CD8-positive, alpha-beta memory T cell (primary cell): ENCODE measurements around the gene ATXN7L3B. TPM values are rescaled to one million over a fixed set of nuclear protein-coding genes. Genes with fewer than 3 reads are reported as not detected.

ENCODE experiments used
- CTCF ChIA-PET: fragments of 350-600 bp; sonication (Branson Sonifier 250); formaldehyde crosslinking; loops from one replicate; lab custom pipeline; 2021; ENCODE audit warnings: antibody characterized with exemption; lab: Charles Lee
- POLR2A ChIA-PET: fragments of 350-600 bp; sonication (Branson Sonifier 250); formaldehyde crosslinking; loops from one replicate; lab custom pipeline; 2021; ENCODE audit warnings: antibody characterized with exemption; lab: Charles Lee
- DNase-seq, 5 donors: peaks; one replicate each; pipeline versions ENCODE4 v3.0.0 to v3.0.0-alpha.2; 2020 to 2022; ENCODE audit warnings: mixed read lengths in 1 of 5
- H3K27ac ChIP-seq: one replicate; pipeline ENCODE4 v1.7.0; 2013; ENCODE audit warnings: low read depth, mild to moderate bottlenecking, low read length, moderate library complexity
- H3K27me3 ChIP-seq: 2 replicates; pipeline ENCODE4 v1.7.0; 2013; ENCODE audit warnings: low read length, mild to moderate bottlenecking; ENCODE audit not compliant: insufficient read depth, poor library complexity, severe bottlenecking
- H3K36me3 ChIP-seq: 2 replicates; pipeline ENCODE4 v1.7.0; 2013; ENCODE audit warnings: mild to moderate bottlenecking, low read length, moderate library complexity; ENCODE audit not compliant: insufficient read depth
- H3K4me1 ChIP-seq: 2 replicates; pipeline ENCODE4 v1.7.0; 2013; ENCODE audit warnings: mild to moderate bottlenecking, low read length, moderate library complexity; ENCODE audit not compliant: insufficient read depth
- H3K4me3 ChIP-seq: 2 replicates; pipeline ENCODE4 v1.7.0; 2013; ENCODE audit warnings: mild to moderate bottlenecking, low read length
- H3K9me3 ChIP-seq: 2 replicates; pipeline ENCODE4 v1.7.0; 2013; ENCODE audit warnings: mild to moderate bottlenecking, low read length
- H3K27ac Mint-ChIP-seq, 8 donors: one replicate each; pipeline ENCODE4 v1.8.0; 2020 to 2021; ENCODE audit warnings: mixed read lengths in 8 of 8, mild to moderate bottlenecking in 6 of 8, inconsistent platforms in 3 of 8, moderate library complexity in 3 of 8
- H3K27me3 Mint-ChIP-seq, 2 donors: one replicate each; pipeline ENCODE4 v1.8.0; 2020 to 2021; ENCODE audit warnings: mixed read lengths in 2 of 2, mild to moderate bottlenecking in 1 of 2, moderate library complexity in 1 of 2
- H3K36me3 Mint-ChIP-seq, 3 donors: one replicate each; pipeline ENCODE4 v1.8.0; 2020 to 2021; ENCODE audit warnings: mixed read lengths in 3 of 3, inconsistent platforms in 1 of 3, mild to moderate bottlenecking in 1 of 3
- H3K4me1 Mint-ChIP-seq, 3 donors: one replicate each; pipeline ENCODE4 v1.8.0; 2020 to 2021; ENCODE audit warnings: mixed read lengths in 3 of 3, inconsistent platforms in 1 of 3, mild to moderate bottlenecking in 1 of 3
- H3K4me3 Mint-ChIP-seq, 7 donors: one replicate each; pipeline ENCODE4 v1.8.0; 2020 to 2021; ENCODE audit warnings: mixed read lengths in 7 of 7, mild to moderate bottlenecking in 6 of 7, moderate library complexity in 4 of 7, inconsistent platforms in 2 of 7
- H3K9me3 Mint-ChIP-seq, 5 donors: one replicate each; pipeline ENCODE4 v1.8.0; 2020 to 2022; ENCODE audit warnings: mixed read lengths in 5 of 5, mild to moderate bottlenecking in 3 of 5, moderate library complexity in 2 of 5, inconsistent platforms in 1 of 5
- polyA plus RNA-seq: library from polyadenylated mRNA; unstranded; fragments of 300-500 nt; fragmentation: Illumina TruSeq; gene quantifications from one replicate; pipeline ENCODE4 v1.2.3, GENCODE V29; 2021
- total RNA-seq, 2 experiments: library from RNA; stranded (reverse); gene quantifications; one replicate each; pipeline ENCODE4 v1.2.3, GENCODE V29; 2021

ATXN7L3B gene
- total and polyA plus RNA-seq, 3 experiments from 2014 or later, result 21.9 to 22.7 (median 22.5) TPM

DNA sequence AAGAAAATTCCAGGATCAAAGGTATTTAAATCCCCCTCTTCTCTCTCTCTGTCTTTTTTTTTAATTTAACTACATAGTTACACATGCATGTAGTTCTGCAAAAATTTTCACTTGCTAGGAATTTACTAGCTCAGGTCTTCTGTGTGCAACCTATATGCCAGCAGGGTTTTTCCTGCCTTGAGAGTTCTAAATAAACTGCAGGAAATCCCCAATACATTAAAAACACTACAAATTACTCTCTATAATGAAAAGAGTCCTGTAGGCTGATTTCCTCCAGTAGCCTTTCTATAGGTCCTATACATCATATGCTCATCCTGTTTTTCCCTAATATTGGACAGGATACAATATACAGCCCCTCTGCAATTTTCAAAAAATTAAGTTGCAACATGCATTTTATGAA is 27.7 kb upstream of the ATXN7L3B start:
- Histone ChIP-seq H3K36me3 (no peaks in the 10 kb centered on the region), H3K27me3 (no peaks in the 10 kb centered on the region), H3K9me3 (no peaks in the 10 kb centered on the region), H3K27ac (no peak overlapping the region), H3K4me1 (no peaks in the 10 kb centered on the region), H3K4me3 (no peak overlapping the region)
- Mint-ChIP-seq H3K9me3 (peaks cover 0 to 6% (median 2%) of the 10 kb centered on the region in 5 donors), H3K4me1 (no peaks in the 10 kb centered on the region), H3K36me3 (no peaks in the 10 kb centered on the region), H3K27ac (no peak overlapping the region), H3K27me3 (peaks cover 2 to 32% of the 10 kb centered on the region in 2 donors), H3K4me3 (peak overlapping the region in 1 of 7 donors; percentile 36)
- POLR2A ChIA-PET, result no interaction called here
- no peak for DNase-seq
- CTCF ChIA-PET, result no interaction called here

DNA sequence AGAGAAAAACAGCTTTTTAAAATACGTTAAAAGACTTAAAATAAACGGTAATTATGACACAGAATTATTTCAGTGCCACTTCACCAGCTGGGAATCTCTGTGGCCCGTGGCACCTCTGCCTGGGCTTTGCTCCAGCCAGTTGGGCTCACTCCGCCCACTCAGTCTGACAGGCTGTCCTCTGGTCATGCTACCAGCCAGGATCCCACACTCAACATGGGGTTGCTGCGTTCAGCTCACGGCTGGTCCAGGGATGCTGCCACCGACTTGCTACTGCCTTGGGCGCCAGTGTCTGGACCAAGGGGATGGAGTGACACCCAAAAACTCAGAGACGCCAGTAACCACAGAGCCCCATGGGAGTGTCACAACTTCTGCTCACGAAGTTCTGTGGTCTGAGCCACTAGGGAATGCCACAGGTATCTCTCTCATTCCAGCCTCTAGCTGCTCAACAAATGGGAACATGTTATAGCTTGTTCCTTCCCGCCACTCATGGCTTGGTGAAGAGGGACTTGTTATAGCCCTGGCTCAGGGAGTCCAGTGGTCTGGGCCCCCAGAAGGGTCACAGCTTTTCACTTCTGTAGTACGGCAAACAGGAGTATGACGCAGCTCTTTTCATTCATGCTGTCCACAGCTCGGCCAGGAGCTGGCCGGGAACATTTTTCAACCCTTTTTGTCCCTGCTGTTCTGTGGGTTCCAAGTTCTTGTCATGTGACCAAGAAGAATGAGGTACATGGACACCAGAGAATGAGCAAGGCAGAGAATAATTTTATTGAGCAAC is 23.4 kb upstream of the ATXN7L3B start:
- POLR2A ChIA-PET, result no interaction called here
- H3K4me1 Mint-ChIP-seq, result no peaks in the 10 kb centered on the region
- no peak overlapping the region for H3K4me3 Mint-ChIP-seq

DNA sequence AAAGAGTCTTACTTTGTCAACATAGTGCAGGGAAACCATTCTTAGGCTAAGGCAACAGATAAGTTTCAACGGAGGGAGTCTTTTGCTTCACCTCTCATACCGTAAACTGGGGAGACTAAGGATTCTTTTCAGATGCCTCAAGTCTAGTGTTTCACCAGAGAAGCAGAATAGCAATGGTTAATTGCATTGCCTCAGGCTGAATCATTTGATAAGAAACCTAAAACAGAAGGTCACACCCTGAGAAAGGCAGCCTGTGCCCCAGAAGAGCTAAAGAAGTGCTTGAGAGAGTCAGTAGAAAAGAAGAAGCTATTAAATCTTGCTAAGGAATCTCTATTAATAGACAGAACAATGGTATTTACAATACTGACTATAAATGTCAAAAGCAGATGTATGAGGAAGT is 21.8 kb upstream of the ATXN7L3B start:
- H3K4me1 Mint-ChIP-seq, result no peaks in the 10 kb centered on the region
- no peaks in the 10 kb centered on the region for H3K36me3 Mint-ChIP-seq
- POLR2A ChIA-PET, result no interaction called here
- H3K4me1 ChIP-seq, result no peaks in the 10 kb centered on the region
- no peak for DNase-seq
- peaks cover 2 to 25% of the 10 kb centered on the region in 2 donors for H3K27me3 Mint-ChIP-seq
- no peaks in the 10 kb centered on the region for H3K9me3 ChIP-seq
- H3K9me3 Mint-ChIP-seq, result no peaks in the 10 kb centered on the region
- no peak overlapping the region for H3K27ac ChIP-seq
- H3K27me3 ChIP-seq, result no peaks in the 10 kb centered on the region
- CTCF ChIA-PET, result no interaction called here
- H3K36me3 ChIP-seq, result no peaks in the 10 kb centered on the region
- no peak overlapping the region for H3K4me3 ChIP-seq
- no peak overlapping the region for H3K4me3 Mint-ChIP-seq
- H3K27ac Mint-ChIP-seq, result no peak overlapping the region

More for the DNA sequence above, 23.4 kb upstream of the ATXN7L3B start:
- Histone ChIP-seq H3K27ac (no peak overlapping the region), H3K4me1 (no peaks in the 10 kb centered on the region), H3K4me3 (no peak overlapping the region), H3K36me3 (no peaks in the 10 kb centered on the region), H3K27me3 (no peaks in the 10 kb centered on the region), H3K9me3 (no peaks in the 10 kb centered on the region)
- peaks cover 2 to 32% of the 10 kb centered on the region in 2 donors for H3K27me3 Mint-ChIP-seq
- CTCF ChIA-PET, result no interaction called here
- H3K9me3 Mint-ChIP-seq, result peaks cover 0 to 2% (median 0%) of the 10 kb centered on the region in 5 donors
- H3K27ac Mint-ChIP-seq, result no peak overlapping the region
- DNase-seq, result no peak
- H3K36me3 Mint-ChIP-seq, result no peaks in the 10 kb centered on the region

DNA sequence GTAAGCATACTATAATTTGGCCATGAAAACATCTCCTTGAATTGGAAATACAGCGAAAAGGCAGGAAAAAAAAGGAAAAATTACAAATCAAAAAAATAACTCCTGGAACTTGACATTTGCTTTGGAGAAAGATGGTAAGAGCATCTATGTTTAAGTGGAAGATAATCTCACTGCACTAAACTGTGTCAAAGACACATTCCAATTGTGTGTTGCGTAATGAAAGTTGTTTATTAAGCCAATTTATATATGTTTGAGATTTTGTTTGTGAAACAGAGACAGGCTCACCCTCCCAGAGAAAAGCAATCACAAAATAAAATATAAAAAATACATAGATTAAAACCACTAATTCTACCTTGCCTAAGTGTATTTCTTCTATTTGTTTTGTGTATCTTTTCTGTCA is 11.1 kb upstream of the ATXN7L3B start:
- Mint-ChIP-seq H3K27ac (no peak overlapping the region), H3K36me3 (peaks cover 0 to 5% (median 0%) of the 10 kb centered on the region in 3 donors), H3K9me3 (no peaks in the 10 kb centered on the region), H3K27me3 (peaks cover 1 to 38% of the 10 kb centered on the region in 2 donors), H3K4me3 (no peak overlapping the region), H3K4me1 (no peaks in the 10 kb centered on the region)
- no peak for DNase-seq
- no peak overlapping the region for H3K27ac ChIP-seq
- CTCF ChIA-PET, result no interaction called here
- POLR2A ChIA-PET, result no interaction called here
- no peak overlapping the region for H3K4me3 ChIP-seq
- no peaks in the 10 kb centered on the region for H3K4me1 ChIP-seq
- no peaks in the 10 kb centered on the region for H3K27me3 ChIP-seq
- no peaks in the 10 kb centered on the region for H3K36me3 ChIP-seq
- H3K9me3 ChIP-seq, result no peaks in the 10 kb centered on the region

DNA sequence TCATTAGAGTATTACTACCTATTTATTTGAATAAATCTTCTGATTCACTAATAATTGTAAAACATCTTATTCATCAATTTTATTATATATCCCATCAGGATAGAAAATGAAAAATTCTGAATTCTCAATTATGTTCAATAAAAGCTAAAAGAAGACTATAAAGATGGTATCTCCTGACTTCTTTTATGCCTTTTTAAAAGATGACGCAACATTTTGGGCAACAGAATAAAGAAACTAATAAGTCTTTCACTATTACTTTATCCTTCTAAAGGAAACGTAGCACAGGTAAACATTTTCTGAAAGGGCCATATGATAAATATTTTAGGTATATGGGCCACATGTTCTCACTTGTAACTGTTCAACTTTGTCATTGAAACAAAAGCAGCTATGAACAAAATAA is 10.1 kb upstream of the ATXN7L3B start:
- H3K9me3 Mint-ChIP-seq, result no peaks in the 10 kb centered on the region
- Histone ChIP-seq H3K9me3 (no peaks in the 10 kb centered on the region), H3K4me1 (no peaks in the 10 kb centered on the region), H3K4me3 (no peak overlapping the region), H3K27me3 (no peaks in the 10 kb centered on the region), H3K27ac (no peak overlapping the region), H3K36me3 (no peaks in the 10 kb centered on the region)
- H3K4me1 Mint-ChIP-seq, result no peaks in the 10 kb centered on the region
- peaks cover 0 to 29% of the 10 kb centered on the region in 2 donors for H3K27me3 Mint-ChIP-seq
- ChIA-PET POLR2A (no interaction called here), CTCF (no interaction called here)
- H3K36me3 Mint-ChIP-seq, result no peaks in the 10 kb centered on the region
- no peak overlapping the region for H3K27ac Mint-ChIP-seq
- H3K4me3 Mint-ChIP-seq, result no peak overlapping the region
- DNase-seq, result no peak

DNA sequence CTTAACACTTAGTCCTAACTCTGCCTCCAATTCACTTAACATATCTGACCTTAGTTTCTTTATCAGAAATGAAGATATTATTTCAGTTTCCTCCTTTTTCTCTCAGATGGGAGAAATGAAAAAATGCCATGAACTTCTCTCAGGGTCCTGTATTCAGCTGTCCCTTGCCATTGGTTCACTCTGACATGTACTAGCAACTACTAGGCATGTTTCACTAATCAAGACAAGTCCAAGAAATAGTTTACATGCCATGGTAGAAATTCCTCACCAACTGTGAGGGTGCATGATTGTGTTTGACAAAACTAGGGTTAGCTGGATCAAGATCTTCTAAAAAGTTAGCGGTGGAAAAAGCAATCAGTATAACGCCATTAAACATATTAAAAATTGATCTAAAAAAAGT is 7.0 kb upstream of the ATXN7L3B start:
- H3K36me3 Mint-ChIP-seq, result no peaks in the 10 kb centered on the region
- no peak overlapping the region for H3K27ac Mint-ChIP-seq
- H3K27me3 ChIP-seq, result no peaks in the 10 kb centered on the region
- no peaks in the 10 kb centered on the region for H3K36me3 ChIP-seq
- H3K4me1 Mint-ChIP-seq, result no peaks in the 10 kb centered on the region
- no peak overlapping the region for H3K4me3 Mint-ChIP-seq
- peaks cover 0 to 12% of the 10 kb centered on the region in 2 donors for H3K27me3 Mint-ChIP-seq
- H3K4me1 ChIP-seq, result no peaks in the 10 kb centered on the region
- ChIA-PET POLR2A (no interaction called here), CTCF (no interaction called here)
- H3K9me3 ChIP-seq, result no peaks in the 10 kb centered on the region
- no peaks in the 10 kb centered on the region for H3K9me3 Mint-ChIP-seq
- no peak overlapping the region for H3K27ac ChIP-seq
- no peak overlapping the region for H3K4me3 ChIP-seq
- no peak for DNase-seq

DNA sequence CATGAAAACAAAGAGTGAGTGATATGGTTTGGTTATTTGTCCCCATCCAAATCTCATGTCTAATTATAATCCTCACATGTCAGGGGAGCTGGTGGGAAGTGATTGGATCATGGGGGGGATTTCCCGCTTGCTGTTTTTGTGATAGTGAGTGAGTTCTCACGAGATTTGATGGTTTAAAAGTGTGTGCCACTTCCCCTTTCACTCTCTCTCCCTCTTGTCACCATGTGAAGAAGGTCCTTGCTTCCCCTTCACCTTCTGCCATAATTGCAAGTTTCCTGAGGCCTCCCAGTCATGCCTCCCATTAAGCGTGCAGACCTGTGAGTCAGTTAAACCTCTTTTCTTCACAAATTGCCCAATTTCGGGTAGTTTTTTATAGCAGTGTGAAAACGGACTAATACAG is 2.1 kb upstream of the ATXN7L3B start:
- POLR2A ChIA-PET, result no interaction called here
- CTCF ChIA-PET, result no interaction called here
- no peak for DNase-seq
- no peaks in the 10 kb centered on the region for H3K9me3 ChIP-seq
- H3K27me3 Mint-ChIP-seq, result no peaks in the 10 kb centered on the region
- no peak overlapping the region for H3K4me3 Mint-ChIP-seq
- H3K4me1 ChIP-seq, result peaks cover 25% of the 10 kb centered on the region
- H3K36me3 Mint-ChIP-seq, result peaks cover 0 to 29% (median 12%) of the 10 kb centered on the region in 3 donors
- no peaks in the 10 kb centered on the region for H3K9me3 Mint-ChIP-seq
- no peaks in the 10 kb centered on the region for H3K27me3 ChIP-seq
- no peak overlapping the region for H3K27ac ChIP-seq
- no peak overlapping the region for H3K4me3 ChIP-seq
- H3K36me3 ChIP-seq, result peaks cover 1% of the 10 kb centered on the region
- H3K4me1 Mint-ChIP-seq, result peaks cover 33 to 35% (median 34%) of the 10 kb centered on the region in 3 donors
- peak overlapping the region in 2 of 8 donors; percentile 9 to 46 for H3K27ac Mint-ChIP-seq

DNA sequence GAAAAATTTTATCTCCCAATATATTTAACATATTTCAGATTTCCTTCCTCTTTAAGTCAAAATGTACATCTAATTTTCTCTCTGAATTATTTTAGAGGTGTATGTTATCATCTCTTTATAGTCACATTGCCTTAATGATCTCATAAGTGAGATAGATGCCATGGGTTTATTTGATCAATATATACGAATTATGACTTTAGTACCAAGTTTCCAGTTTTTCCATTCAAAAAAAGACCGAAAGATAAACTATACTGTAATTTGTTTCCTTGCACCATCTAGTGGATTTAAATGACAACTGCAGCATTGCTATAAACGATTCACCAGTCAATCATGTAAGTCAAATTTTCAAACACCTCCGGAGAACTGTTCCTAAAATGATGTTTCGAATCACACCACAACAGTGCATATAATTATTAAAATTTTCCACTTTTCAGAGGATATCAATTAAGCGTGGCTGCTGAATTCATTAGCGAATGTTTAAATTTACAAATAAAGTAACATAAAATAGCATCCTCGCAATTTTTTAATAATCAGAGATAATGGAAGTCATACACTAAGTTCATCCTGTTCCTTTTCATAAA is 419 bp upstream of the ATXN7L3B start:
- H3K4me1 Mint-ChIP-seq, result peaks cover 50 to 52% (median 51%) of the 10 kb centered on the region in 3 donors
- ChIA-PET POLR2A (no interaction called here), CTCF (no interaction called here)
- H3K27me3 Mint-ChIP-seq, result no peaks in the 10 kb centered on the region
- H3K36me3 ChIP-seq, result peaks cover 5% of the 10 kb centered on the region
- H3K4me1 ChIP-seq, result peaks cover 39% of the 10 kb centered on the region
- H3K27ac Mint-ChIP-seq, result peak overlapping the region; percentile 98 to 100 (median 99)
- peak in 1 of 5 donors; percentile 71 for DNase-seq
- peak overlapping the region; percentile 98 for H3K27ac ChIP-seq
- peak overlapping the region; percentile 90 to 99 (median 97) for H3K4me3 Mint-ChIP-seq
- no peaks in the 10 kb centered on the region for H3K9me3 Mint-ChIP-seq
- H3K36me3 Mint-ChIP-seq, result peaks cover 0 to 46% (median 13%) of the 10 kb centered on the region in 3 donors
- H3K4me3 ChIP-seq, result peak overlapping the region; percentile 95
- no peaks in the 10 kb centered on the region for H3K9me3 ChIP-seq
- H3K27me3 ChIP-seq, result no peaks in the 10 kb centered on the region
